NCI-H526 (cell line): ENCODE measurements around the gene ZMYM4.
A peak's percentile ranks its signal among the peaks of the same experiment; 100 is the strongest.

Source experiments
- DNase-seq, 2 experiments: peaks; one replicate each; lab custom pipeline; 2025; lab: John Stamatoyannopoulos, UW

Gene ZMYM4

DNA sequence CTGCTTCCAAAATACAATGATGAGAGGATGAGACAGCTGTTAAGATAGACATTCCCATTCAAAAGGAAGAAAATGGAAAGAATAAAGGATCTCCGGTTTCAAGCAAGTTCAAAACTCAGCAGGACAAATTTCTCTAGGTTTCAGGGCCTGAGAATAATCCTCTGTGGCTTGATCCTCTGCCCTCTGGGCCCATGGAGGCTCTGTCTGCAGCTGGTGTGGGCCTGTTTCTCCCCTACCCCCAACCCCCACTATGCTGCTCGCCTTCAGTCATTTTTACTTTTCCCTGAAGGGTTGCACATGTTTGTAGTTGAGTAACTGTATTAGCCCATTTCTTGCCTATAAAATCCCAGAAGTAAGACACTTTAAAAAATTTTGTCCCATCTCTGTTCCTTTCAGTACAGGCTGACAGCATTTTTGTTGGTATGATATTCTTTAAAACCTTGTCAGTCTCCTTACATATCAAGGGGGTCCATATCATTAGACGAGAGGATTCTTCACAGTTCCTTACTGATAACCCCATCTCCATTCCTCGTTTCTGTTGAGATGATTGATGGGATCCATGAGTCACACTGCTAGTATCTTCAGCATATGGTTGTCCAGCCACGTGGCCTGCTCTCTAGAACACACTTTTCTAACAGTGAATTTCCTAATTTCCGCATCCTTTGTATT is 10.5 kb downstream of the ZMYM4 start:
- DNase-seq = no peak

DNA sequence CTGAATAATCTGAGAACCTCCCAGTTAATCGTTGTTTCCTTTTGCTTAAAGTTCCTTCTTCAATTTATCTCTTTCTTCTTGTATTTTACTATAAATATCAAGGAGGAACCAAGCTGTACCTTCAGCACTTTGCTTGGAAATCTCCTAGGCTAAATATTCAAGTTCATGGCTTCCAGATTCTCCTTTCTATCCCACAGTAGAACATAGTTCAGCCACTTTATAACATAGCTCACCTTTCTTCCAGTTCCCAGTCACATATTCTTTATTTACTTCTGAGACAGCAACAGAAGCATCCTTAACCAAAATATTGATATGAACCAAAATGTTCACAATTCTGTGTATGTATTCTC is 11.0 kb downstream of the ZMYM4 start:
- DNase-seq = no peak

GRCh38 chr1:35280006-35280405 is 11.5 kb downstream of the ZMYM4 start:
- DNase-seq = no peak

- DNase-seq = no peak
Observed at GRCh38 chr1:35281565-35281964, 13.1 kb downstream of the ZMYM4 start.

DNA sequence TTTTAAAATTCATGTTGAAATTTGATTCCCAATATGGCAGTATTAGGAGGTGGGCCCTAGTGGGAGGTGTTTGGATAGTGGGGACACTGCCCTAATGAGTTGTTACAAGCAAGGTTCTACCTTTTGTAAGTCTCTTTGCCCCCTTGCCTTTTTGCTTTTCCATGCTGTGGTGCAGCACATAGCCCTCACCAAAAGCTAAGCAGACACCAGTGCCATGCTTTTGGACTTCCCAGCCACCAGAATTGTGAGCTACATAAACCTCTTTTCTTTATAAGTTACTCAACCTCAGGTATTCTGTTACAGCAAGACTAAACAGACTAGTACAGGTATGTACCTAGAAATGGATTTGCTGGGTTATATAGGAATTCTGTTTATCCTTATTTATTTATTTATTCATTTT is 13.7 kb downstream of the ZMYM4 start:
- no peak for DNase-seq

DNA sequence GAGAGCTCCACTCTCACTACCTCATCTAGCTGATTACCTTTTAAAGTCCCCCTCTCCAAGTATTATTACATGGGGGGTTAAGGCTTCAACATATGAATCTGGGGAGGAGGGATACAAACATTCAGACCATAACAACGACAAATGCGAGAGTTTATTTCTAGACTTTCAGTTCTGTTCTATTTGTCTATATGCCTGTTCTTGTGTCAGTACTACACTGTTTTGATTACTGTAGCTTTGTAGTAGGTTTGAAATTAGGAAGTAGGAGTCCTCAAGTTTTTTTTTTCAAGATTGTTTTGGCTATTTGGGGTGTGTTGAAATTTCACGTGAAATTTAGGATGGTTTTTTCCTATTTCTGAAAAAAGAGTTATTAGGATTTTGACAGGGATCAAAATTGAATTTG is 16.3 kb downstream of the ZMYM4 start:
- DNase-seq = no peak

DNA sequence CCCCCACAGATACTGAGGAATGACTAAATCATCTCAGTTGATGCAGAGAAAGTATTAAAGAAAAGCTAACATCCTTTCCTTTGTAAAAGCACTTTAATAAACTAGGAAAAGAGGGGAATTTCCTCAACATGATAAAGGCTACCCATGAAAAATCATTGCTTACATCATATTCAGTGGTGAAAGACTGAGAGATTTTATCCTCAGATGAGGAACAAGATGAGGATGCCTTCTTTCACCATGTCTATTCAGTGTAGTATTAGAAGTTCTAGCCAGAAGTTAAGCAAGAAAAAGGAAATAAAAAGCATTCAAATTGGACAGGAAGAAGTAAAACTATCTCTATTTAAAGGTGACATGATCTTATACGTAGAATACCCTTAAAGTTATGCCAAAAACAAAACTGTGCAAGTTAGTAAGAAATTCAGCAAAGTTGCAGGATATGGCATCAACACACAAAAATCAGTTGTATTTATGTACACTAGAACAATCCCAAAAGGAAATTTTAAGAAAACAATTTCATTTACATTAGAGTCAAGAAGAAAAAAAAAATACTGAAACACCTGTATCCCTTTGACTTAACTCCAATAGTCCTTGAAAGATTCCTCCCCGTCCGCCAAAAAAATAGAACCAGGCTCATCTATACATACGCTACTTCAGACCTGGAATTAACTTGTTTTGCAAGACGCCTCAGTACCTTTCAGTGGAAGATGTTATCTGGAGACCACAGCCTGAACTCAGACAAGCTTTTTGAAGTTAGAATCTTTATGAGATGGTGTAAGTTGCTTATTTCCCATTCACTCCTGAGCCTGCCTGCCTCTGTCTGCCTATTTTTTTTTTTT is 17.5 kb downstream of the ZMYM4 start:
- DNase-seq = no peak

- no peak for DNase-seq
Observed at GRCh38 chr1:35287807-35288640, 19.5 kb downstream of the ZMYM4 start.

DNA sequence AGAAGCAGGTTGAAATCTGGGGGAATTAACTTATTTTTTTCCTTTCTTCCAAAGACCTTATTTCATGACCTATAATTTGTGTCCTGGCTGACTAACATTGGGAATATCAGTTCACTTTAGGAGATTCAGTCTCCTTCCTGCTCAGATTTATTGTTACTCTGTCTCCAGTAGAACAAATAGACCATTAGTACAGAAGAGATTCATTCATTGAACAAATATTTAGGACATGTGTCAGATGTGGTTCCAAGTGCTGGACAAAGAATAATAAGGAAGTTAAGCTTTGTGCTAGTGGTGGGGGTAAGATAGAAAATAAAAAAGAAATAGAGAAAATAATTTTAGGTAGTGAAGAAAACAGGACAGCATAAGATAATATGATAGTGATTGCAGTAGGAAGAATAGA is 20.3 kb downstream of the ZMYM4 start:
- no peak for DNase-seq

DNA sequence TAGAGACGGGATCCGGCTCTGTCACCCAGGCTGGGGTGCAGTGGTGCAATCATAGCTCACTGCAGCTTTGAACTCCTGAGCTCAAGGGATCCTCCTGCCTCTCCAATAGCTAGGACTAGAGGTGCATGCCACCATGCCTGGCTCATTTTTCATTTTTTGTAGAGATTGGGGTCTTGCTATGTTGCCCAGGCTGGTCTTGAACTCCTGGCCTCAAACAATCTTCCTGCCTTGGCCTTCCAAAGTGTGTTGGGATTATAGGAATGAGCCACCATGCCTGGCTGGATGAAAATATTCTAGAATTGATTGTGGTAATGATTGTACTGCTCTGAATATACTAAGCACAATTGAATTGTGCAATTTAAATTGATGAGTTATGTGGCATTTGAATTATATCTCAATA is 21.9 kb downstream of the ZMYM4 start:
- no peak for DNase-seq

DNA sequence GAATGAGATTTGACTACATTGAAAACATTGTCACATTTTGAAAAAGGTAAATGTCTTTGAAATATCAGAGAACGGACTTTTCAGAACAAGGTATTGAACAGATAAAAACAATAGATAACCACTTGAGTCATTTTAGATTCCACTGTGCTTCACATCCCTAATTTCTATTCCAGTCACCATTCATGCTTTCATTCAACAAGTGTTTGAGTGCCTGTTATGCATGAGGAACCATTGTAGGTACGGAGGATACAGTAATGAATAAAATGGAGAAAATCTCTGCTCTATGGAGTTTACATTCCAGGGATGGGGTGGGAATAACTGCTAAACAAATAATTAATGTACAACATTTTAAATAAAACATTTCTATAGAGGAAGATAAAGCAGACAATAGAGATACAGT is 26.3 kb downstream of the ZMYM4 start:
- no peak for DNase-seq

DNA sequence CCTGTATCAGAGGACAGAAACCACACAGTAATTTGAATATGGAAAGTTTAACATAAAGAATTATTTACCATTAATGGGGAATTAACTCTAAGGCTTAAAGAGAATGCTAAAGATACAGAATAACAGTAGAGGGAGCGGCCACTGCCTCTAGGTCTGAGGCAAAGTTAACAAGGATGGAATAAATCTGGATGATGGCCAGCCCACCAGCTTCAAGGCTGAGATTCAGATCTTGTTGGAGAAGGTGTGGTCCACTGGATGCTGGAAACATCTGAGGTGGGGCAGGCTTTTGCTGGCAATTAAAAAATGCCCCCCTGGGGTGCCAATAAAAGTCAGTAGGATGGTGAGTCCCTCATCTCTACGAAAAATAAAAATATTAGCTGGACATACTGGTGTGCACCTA is 29.4 kb downstream of the ZMYM4 start:
- DNase-seq = no peak

- DNase-seq = peak; percentile 12 to 65
Observed at GRCh38 chr1:35298464-35298863, 30.0 kb downstream of the ZMYM4 start.

DNA sequence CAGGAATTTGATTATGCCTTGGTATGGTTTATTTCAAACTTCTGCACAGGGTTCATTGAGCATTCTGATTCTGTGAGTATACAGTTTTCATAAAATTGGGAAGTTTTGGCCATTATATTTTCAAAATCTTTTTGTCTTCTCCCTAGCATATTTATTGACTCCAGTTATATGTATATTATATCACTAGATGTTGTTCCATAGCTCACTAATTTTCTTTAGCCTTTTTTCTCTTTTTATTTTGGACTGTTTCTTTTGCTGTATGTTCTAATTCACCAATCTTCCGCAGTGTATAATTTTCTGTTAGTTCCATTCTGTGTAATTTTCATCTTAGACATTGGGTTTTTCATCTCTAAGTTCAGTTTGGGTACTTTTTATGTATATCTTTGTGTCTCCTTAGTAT is 31.9 kb downstream of the ZMYM4 start:
- DNase-seq = no peak

- DNase-seq = no peak
Observed at GRCh38 chr1:35301674-35302392, 33.3 kb downstream of the ZMYM4 start.

GRCh38 chr1:35305383-35305782 is 36.9 kb downstream of the ZMYM4 start:
- no peak for DNase-seq

- DNase-seq = no peak
Observed at GRCh38 chr1:35315649-35316048, 47.1 kb downstream of the ZMYM4 start.

DNA sequence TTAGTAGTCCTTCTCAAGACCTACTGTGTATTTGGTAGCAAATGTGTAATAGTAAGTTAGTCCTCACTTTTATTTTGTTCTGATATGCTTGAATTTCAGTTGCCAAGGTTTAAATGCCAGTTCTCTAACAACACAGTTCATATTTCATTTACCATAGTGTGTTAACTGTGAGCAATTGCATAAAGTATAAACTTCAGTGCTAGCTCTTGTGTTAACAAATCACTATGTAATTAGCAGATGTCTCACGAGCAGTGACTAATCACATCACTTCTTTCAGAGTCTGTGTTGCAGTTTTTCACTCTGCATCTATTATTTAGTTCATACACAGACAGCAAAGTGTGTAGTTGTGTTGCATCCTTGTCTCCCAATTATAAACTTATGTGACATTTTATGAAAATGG is 47.8 kb downstream of the ZMYM4 start:
- no peak for DNase-seq

- no peak for DNase-seq
Observed at GRCh38 chr1:35319988-35320713, 51.6 kb downstream of the ZMYM4 start.

DNA sequence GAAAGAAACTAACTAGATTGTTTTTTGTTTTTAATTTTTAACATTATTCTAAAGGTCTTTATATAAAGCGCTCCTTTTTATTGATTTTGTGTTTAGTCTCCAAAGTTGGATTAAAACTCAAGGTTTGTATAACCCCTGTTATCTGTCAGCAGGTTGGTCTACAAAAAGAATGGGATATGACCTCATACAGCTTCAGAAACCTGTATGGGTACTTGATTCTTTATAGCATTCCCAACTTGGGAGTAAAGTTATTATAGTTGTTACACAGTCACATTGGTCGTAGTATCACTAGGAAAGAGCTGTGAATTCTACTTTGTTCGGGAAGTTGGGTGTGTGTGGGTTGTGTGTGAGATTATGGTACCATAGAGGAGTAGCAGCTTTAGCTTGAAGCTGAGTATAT is 52.4 kb downstream of the ZMYM4 start:
- no peak for DNase-seq

DNA sequence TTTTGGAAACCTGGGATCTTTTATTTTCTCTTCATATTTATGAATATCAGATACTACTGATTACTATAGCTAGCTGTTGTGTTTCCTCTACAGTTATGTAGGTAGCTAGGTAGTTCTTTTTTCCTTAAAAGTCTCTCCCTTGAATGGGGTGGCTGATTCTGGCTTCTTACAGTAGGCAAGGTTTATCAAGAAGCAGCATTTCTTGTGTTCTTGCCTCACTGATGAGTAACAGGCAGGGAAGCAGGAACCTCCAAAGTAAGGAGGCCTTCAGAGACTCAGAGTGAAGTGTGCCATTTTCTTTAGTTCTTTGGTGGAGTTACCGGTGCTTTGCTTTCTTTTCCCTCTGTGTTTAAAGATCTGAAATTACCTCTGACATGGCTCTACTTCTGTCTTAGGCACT is 56.0 kb downstream of the ZMYM4 start:
- DNase-seq = no peak
